ENCODE measurements around the gene ARHGAP1.

GRCh38 chr11:46693597-46694012 lies 6.8 kb downstream of the ARHGAP1 start:
- TF ChIP-seq CTCF (IDR thresholded peaks at IDR 0.05) (no peak), ZFX (IDR thresholded peaks at IDR 0.05; ENCODE audit: borderline replicate concordance) (no peak)
